Measurements from ENCODE around the gene TYSND1. TPM values are rescaled to one million over a fixed set of nuclear protein-coding genes. Genes with fewer than 3 reads are reported as not detected.
A peak's percentile ranks its signal among the peaks of the same experiment; 100 is the strongest.

The TYSND1 gene
- total and polyA plus RNA-seq, 2 of the 13 experiments (the other 11 are each of a cell fraction or from before 2014, with no cell fraction given), result 3.3 to 8.9 TPM

- peak; percentile 76 for TF ChIP-seq NR1H2 (CRISPR knock-in tag; IDR thresholded peaks at IDR 0.05; ENCODE audit: borderline replicate concordance, low read depth)
- peak; percentile 35; the same call in 1 of the 2 replicates for TF ChIP-seq BCL6 (CRISPR knock-in tag; IDR thresholded peaks at IDR 0.05)
- TF ChIP-seq GABPB1 (CRISPR knock-in tag; IDR thresholded peaks at IDR 0.05), result peak; percentile 67; the same call in 1 of the 2 replicates
- no peak; the same call in 1 of the 2 replicates for TF ChIP-seq HCFC1 (IDR thresholded peaks at IDR 0.05; ENCODE audit: low read depth, low read length)
- peak; percentile 61 for TF ChIP-seq ZBTB10 (CRISPR knock-in tag; IDR thresholded peaks at IDR 0.05; ENCODE audit: borderline replicate concordance)
- TF ChIP-seq THAP8 (CRISPR knock-in tag; IDR thresholded peaks at IDR 0.05; ENCODE audit: borderline replicate concordance), result peak; percentile 93; the same call in 1 of the 2 replicates
- TF ChIP-seq KLF12 (CRISPR knock-in tag; IDR thresholded peaks at IDR 0.05; ENCODE audit: borderline replicate concordance), result peak; percentile 48; the same call in 1 of the 2 replicates
- TF ChIP-seq SPEN (CRISPR knock-in tag; IDR thresholded peaks at IDR 0.05; ENCODE audit: low read depth), result 0 out of 2 replicates have a peak, but pooled peaks have one; percentile 45
- TF ChIP-seq SP2 (CRISPR knock-in tag; IDR thresholded peaks at IDR 0.05), result peak; percentile 63
- peak; percentile 75; the same call in 1 of the 2 replicates for TF ChIP-seq RAD21 (CRISPR knock-in tag; IDR thresholded peaks at IDR 0.05)
- no peak; the same call in 1 of the 2 replicates for TF ChIP-seq BCL3 (CRISPR knock-in tag; IDR thresholded peaks at IDR 0.05)
- peak; percentile 50 for TF ChIP-seq ARID5B (CRISPR knock-in tag; IDR thresholded peaks at IDR 0.05)
- peak; percentile 6; the same call in 1 of the 2 replicates for TF ChIP-seq EEA1 (CRISPR knock-in tag; IDR thresholded peaks at IDR 0.05; ENCODE audit: borderline replicate concordance)
- TF ChIP-seq ZNF619 (CRISPR knock-in tag; IDR thresholded peaks at IDR 0.05), result peak; percentile 46; the same call in 1 of the 2 replicates
- TF ChIP-seq ZFP36L2 (CRISPR knock-in tag; IDR thresholded peaks at IDR 0.05), result 0 out of 2 replicates have a peak, but pooled peaks have one; percentile 25
- TF ChIP-seq ZNF772 (CRISPR knock-in tag; IDR thresholded peaks at IDR 0.05), result peak; percentile 53; the same call in 1 of the 2 replicates
- TF ChIP-seq ZNF572 (CRISPR knock-in tag; IDR thresholded peaks at IDR 0.05), result no peak
Measured at GRCh38 chr10:70145666-70146488, 623 bp downstream of the TYSND1 start (continued).

Measured in HepG2 (cell line).